Measurements from ENCODE around the gene TMEM140. TPM values are rescaled to one million over a fixed set of nuclear protein-coding genes. Genes with fewer than 3 reads are reported as not detected.

TMEM140 gene
- total RNA-seq, 1 experiment from 2014 or later: 0.92 TPM

DNA sequence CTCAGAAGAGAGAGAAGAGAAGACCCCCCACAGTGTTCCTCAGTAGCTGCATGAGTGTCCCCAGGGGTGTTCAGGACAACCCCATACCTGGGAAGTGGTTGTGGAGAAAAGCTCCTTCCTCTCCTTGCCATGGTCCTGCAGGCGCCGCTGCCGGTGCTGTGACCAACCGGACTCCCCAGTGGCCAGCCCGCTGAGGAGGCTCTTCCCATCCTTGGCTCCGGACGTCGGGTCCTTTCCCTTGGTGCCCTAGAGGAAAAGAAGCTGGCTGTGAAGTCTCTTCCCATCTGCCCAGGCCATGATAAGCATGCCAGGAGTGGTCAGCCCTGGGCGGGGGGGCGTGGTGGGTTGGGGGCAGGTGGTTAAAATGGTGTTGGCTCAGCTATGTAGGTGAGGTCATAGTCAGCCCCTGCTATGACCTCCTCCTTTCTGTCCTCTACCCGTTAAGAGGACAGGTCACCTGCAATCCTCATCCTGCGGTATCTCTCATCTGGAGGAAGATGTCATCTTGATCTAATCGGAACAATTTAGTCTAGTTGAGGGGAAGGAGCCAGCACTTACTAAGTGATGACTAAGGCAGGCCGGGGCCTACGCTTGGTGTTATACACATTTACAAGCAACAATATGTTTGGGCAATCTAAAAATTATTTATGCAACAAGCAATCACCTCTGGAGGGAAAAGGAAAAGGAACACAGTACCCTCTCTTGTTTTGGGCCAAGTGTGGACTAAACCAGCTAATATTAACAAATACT, 50.2 kb downstream of the TMEM140 start:
- Histone ChIP-seq H4K20me1 (ENCODE audit: insufficient read depth) (no peaks in the 10 kb centered on the region), H3K79me2 (ENCODE audit: low read depth) (no peaks in the 10 kb centered on the region), H2AFZ (no peak overlapping the region), H3K9me3 (ENCODE audit: insufficient read depth, low read depth) (no peaks in the 10 kb centered on the region), H3K27ac (no peak overlapping the region), H3K36me3 (ENCODE audit: low read depth) (no peaks in the 10 kb centered on the region), H3K9me2 (ENCODE audit: insufficient read depth) (no peaks in the 10 kb centered on the region), H3K4me2 (no peak overlapping the region), H3K4me1 (replicated peaks; ENCODE audit: insufficient read depth) (no peaks in the 10 kb centered on the region), H3K4me3 (no peak overlapping the region), H3F3A (ENCODE audit: insufficient read depth, low read depth) (no peaks in the 10 kb centered on the region), H3K27me3 (ENCODE audit: insufficient read depth, low read depth) (no peaks in the 10 kb centered on the region)
- intact Hi-C loops (cut with micrococcal nuclease; ENCODE audit: unreplicated experiment): no loop called here
- no peak for TF ChIP-seq EZH2 (IDR thresholded peaks at IDR 0.05; ENCODE audit: low read depth)
- TF ChIP-seq, protein P1, sequence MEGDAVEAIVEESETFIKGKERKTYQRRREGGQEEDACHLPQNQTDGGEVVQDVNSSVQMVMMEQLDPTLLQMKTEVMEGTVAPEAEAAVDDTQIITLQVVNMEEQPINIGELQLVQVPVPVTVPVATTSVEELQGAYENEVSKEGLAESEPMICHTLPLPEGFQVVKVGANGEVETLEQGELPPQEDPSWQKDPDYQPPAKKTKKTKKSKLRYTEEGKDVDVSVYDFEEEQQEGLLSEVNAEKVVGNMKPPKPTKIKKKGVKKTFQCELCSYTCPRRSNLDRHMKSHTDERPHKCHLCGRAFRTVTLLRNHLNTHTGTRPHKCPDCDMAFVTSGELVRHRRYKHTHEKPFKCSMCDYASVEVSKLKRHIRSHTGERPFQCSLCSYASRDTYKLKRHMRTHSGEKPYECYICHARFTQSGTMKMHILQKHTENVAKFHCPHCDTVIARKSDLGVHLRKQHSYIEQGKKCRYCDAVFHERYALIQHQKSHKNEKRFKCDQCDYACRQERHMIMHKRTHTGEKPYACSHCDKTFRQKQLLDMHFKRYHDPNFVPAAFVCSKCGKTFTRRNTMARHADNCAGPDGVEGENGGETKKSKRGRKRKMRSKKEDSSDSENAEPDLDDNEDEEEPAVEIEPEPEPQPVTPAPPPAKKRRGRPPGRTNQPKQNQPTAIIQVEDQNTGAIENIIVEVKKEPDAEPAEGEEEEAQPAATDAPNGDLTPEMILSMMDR (conservative IDR thresholded peaks at IDR 0.05): no peak
- ChIA-PET POLR2A (ENCODE audit: unreplicated experiment) (no interaction called here), CTCF (no interaction called here)
- peak in 1 of 2 experiments; percentile 16 for DNase-seq
- BruUV-seq (replicated peaks): no TSS peak

- H3K9me2 ChIP-seq (ENCODE audit: insufficient read depth): no peaks in the 10 kb centered on the region
- CTCF ChIA-PET: no interaction called here
Measured at GRCh38 chr7:135199439-135199838, 51.6 kb downstream of the TMEM140 start.

DNA sequence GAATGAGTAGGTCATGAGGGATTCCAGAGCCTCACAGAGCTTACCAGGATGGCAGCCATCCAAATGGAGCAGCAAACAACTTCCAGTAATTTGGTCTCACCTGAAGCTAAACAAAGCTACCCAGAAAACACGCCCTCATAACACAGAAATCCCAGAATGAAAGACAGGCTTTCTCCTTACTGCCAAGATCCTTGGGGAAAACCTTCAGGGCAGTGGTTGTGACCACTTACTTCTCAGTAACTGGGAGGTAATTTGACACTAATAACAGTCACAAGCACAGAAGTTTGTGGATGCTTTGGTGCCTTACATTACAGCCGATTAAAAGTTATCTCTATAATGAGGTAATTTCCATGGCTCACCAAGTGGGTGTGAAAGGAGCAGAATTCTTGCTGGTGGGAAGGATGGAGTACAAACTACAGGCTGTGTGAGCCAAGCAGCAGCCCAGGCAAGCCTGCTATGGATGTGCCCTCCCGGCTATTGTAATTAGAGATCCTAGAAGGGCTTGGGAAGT, 53.0 kb downstream of the TMEM140 start:
- Histone ChIP-seq H3K4me2 (no peak overlapping the region), H3K36me3 (ENCODE audit: low read depth) (no peaks in the 10 kb centered on the region), H3K4me1 (replicated peaks; ENCODE audit: insufficient read depth) (no peaks in the 10 kb centered on the region), H3K9me2 (ENCODE audit: insufficient read depth) (no peaks in the 10 kb centered on the region), H3K79me2 (ENCODE audit: low read depth) (no peaks in the 10 kb centered on the region), H3K9me3 (ENCODE audit: insufficient read depth, low read depth) (no peaks in the 10 kb centered on the region), H4K20me1 (ENCODE audit: insufficient read depth) (no peaks in the 10 kb centered on the region), H3F3A (ENCODE audit: insufficient read depth, low read depth) (no peaks in the 10 kb centered on the region), H3K27ac (no peak overlapping the region), H3K27me3 (ENCODE audit: insufficient read depth, low read depth) (no peaks in the 10 kb centered on the region), H2AFZ (no peak overlapping the region), H3K4me3 (no peak overlapping the region)
- no peak for DNase-seq
- no TSS peak for BruUV-seq (replicated peaks)
- TF ChIP-seq, protein P1 (conservative IDR thresholded peaks at IDR 0.05): no peak
- no peak for TF ChIP-seq EZH2 (IDR thresholded peaks at IDR 0.05; ENCODE audit: low read depth)
- POLR2A ChIA-PET (ENCODE audit: unreplicated experiment): no interaction called here
- intact Hi-C loops (cut with micrococcal nuclease; ENCODE audit: unreplicated experiment): no loop called here
- CTCF ChIA-PET: no interaction called here

More at GRCh38 chr7:135199439-135199838, 51.6 kb downstream of the TMEM140 start:
- H3K79me2 ChIP-seq (ENCODE audit: low read depth): no peaks in the 10 kb centered on the region
- no peaks in the 10 kb centered on the region for H4K20me1 ChIP-seq (ENCODE audit: insufficient read depth)
- H3K27me3 ChIP-seq (ENCODE audit: insufficient read depth, low read depth): no peaks in the 10 kb centered on the region
- no peak overlapping the region for H3K4me2 ChIP-seq
- H3K4me1 ChIP-seq (replicated peaks; ENCODE audit: insufficient read depth): no peaks in the 10 kb centered on the region
- BruUV-seq (replicated peaks): no TSS peak
- H3K36me3 ChIP-seq (ENCODE audit: low read depth): no peaks in the 10 kb centered on the region
- H3F3A ChIP-seq (ENCODE audit: insufficient read depth, low read depth): no peaks in the 10 kb centered on the region
- no peak overlapping the region for H3K4me3 ChIP-seq
- intact Hi-C loops (cut with micrococcal nuclease; ENCODE audit: unreplicated experiment): no loop called here
- no peak for DNase-seq
- no peaks in the 10 kb centered on the region for H3K9me3 ChIP-seq (ENCODE audit: insufficient read depth, low read depth)
- POLR2A ChIA-PET (ENCODE audit: unreplicated experiment): no interaction called here
- H3K27ac ChIP-seq: no peak overlapping the region
- H2AFZ ChIP-seq: no peak overlapping the region
- no peak for TF ChIP-seq EZH2 (IDR thresholded peaks at IDR 0.05; ENCODE audit: low read depth)
- TF ChIP-seq, protein P1 (conservative IDR thresholded peaks at IDR 0.05): no peak
